Lower lobe of right lung (tissue), 2 donors: ENCODE measurements around the gene PPM1A. TPM values are rescaled to one million over a fixed set of nuclear protein-coding genes. Genes with fewer than 3 reads are reported as not detected.

Experiments
- ATAC-seq, 2 donors: fragments of 200-7000 bp; cut with Tn5 transposase; one replicate each; pipeline ENCODE4 v1.9.1; 2020 to 2022; ENCODE audit warnings: mild to moderate bottlenecking in 2 of 2, moderate library complexity in 2 of 2
- DNase-seq: peaks from one replicate; pipeline ENCODE4 v3.0.0-alpha.2; 2020
- H3K27ac ChIP-seq: fragments of 200-600 bp; one replicate; pipeline ENCODE4 v1.8.0; 2022
- H3K27me3 ChIP-seq: fragments of 200-600 bp; one replicate; pipeline ENCODE4 v1.8.0; 2022; ENCODE audit warnings: low read depth
- H3K36me3 ChIP-seq: fragments of 200-600 bp; one replicate; pipeline ENCODE4 v1.8.0; 2022; ENCODE audit warnings: mild to moderate bottlenecking
- H3K4me1 ChIP-seq: fragments of 200-600 bp; one replicate; pipeline ENCODE4 v1.8.0; 2022
- H3K4me3 ChIP-seq: fragments of 200-600 bp; one replicate; pipeline ENCODE4 v1.8.0; 2022; ENCODE audit warnings: mild to moderate bottlenecking
- H3K9me3 ChIP-seq: fragments of 200-600 bp; one replicate; pipeline ENCODE4 v1.8.0; 2022
- CTCF ChIP-seq: fragments of 200-600 bp; IDR thresholded peaks from one replicate; pipeline ENCODE4 v1.8.0; 2022; ENCODE audit warnings: antibody characterized with exemption, mild to moderate bottlenecking
- intact Hi-C: fragments of 100-400 bp; cut with DNase I; formaldehyde crosslinking; loops from one replicate; pipeline ENCODE4 v1.11.0; 2022
- total RNA-seq: library from RNA; stranded (reverse); fragmentation: NEBNext Ultra II Directional; extraction: Animal tissue kit (Norgen Biotek cat#: 25700); gene quantifications from one replicate; pipeline ENCODE4 v1.2.1, GENCODE V29; 2021
- donor health status: DM: no; HTN: yes; CAD: no; lungs with severe emphysema.

PPM1A gene
- total RNA-seq, 1 donor from 2014 or later, result 58.0 TPM

DNA sequence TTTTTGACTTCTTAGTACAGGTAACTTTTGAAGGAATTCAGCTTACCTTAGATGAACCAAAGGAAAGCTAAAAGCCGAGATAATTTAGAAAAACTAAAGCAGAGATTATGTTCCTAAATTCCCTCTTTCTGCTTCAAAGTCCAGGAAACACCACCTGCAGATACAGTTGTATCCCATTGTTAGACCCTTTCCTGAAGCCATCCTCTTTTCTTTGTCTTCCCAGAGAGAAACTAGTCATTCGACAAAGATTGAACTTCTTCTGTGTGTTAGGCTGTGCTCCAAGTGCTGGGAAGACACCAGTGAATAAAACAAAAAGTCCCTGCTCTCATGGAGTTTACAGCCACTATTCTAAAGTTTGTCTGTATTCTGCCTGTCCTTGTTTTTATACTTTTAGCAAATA is 29.3 kb downstream of the PPM1A start:
- Histone ChIP-seq H3K36me3 (peaks cover 9% of the 10 kb centered on the region), H3K27me3 (no peaks in the 10 kb centered on the region), H3K27ac (no peak overlapping the region), H3K9me3 (no peaks in the 10 kb centered on the region), H3K4me3 (no peak overlapping the region), H3K4me1 (peaks cover 24% of the 10 kb centered on the region)
- DNase-seq (no peak), ATAC-seq (no peak)
- TF ChIP-seq CTCF, result no peak
- intact Hi-C loops, result no loop called here

DNA sequence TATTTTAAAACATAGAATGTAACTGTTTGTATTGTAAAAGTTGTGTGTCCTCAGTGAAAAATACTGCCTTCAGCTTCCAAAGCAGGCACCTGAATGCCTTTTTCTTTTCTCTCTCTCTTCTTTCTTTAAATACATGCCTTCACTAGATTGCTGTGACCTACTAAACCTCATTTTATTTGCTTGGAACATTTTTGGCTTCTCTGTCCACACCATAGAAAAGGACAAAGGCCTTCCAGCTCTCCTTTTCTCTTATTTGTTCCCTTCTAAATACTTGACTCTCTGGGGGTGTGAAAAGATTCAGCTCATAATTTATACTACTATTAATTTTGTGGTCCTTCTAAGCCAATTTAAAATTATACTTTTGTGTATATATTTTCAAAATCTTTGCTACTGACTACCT is 38.4 kb downstream of the PPM1A start:
- Histone ChIP-seq H3K4me1 (no peaks in the 10 kb centered on the region), H3K9me3 (no peaks in the 10 kb centered on the region), H3K36me3 (peaks cover 56% of the 10 kb centered on the region), H3K4me3 (no peak overlapping the region), H3K27me3 (no peaks in the 10 kb centered on the region), H3K27ac (no peak overlapping the region)
- no peak for DNase-seq
- intact Hi-C loops, result no loop called here
- ATAC-seq, result no peak
- TF ChIP-seq CTCF, result no peak

DNA sequence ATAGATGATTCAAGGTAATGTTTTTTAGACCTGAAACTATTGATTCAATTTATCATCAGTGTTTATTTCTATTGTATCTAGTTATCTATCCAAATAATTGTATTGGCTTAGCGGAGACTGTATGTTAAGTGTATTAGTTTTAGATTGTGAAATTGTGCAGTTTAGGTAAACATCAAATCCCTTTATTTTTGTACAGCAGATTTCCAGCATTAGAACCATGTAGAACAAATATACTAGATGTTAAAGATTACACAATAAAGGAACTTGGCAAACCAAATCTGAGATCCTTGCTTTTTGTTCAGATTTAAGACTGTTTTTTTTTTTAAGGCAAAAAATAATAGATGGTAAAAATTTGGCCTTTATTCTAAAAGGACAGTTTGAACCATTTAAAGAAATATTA is 39.3 kb downstream of the PPM1A start:
- TF ChIP-seq CTCF, result no peak
- H3K9me3 ChIP-seq, result no peaks in the 10 kb centered on the region
- H3K4me1 ChIP-seq, result no peaks in the 10 kb centered on the region
- no peak for DNase-seq
- H3K27ac ChIP-seq, result no peak overlapping the region
- no peak overlapping the region for H3K4me3 ChIP-seq
- intact Hi-C loops, result no loop called here
- no peaks in the 10 kb centered on the region for H3K27me3 ChIP-seq
- peaks cover 56% of the 10 kb centered on the region for H3K36me3 ChIP-seq
- no peak for ATAC-seq

DNA sequence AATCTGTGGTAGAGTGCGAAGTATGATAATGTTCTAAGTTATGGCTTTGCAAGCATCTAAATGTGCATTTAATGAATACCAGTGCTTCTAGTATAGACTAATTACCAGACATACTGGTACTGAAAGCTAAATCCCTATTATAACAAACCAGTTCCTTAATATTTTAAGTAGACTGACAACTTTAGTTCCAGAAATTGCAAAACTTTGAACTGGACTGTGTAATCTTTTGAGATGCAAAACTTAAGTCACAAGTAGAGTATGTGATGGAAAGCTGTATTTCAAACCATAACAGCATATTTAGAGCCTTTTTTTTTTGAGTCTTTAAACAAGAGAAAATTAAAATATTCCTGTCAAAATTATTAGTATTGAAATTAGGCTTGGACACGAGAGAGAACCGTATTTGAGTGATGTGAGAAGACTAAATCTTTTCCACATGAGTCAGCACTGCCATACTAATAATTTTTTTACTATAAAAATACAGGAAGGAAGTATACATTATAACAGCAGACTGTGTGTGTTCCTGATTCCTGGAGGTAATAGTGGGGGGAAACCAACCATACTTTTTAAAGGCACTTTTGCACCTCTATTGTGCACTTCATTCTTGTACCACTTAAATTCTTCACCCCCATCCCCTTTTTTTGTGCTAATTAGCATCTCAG is 45.5 kb downstream of the PPM1A start:
- H3K4me1 ChIP-seq, result no peaks in the 10 kb centered on the region
- no peak for DNase-seq
- intact Hi-C loops, result no loop called here
- no peak overlapping the region for H3K27ac ChIP-seq
- no peak for TF ChIP-seq CTCF
- no peak for ATAC-seq
- no peaks in the 10 kb centered on the region for H3K27me3 ChIP-seq
- H3K36me3 ChIP-seq, result peaks cover 29% of the 10 kb centered on the region
- H3K9me3 ChIP-seq, result no peaks in the 10 kb centered on the region
- no peak overlapping the region for H3K4me3 ChIP-seq

DNA sequence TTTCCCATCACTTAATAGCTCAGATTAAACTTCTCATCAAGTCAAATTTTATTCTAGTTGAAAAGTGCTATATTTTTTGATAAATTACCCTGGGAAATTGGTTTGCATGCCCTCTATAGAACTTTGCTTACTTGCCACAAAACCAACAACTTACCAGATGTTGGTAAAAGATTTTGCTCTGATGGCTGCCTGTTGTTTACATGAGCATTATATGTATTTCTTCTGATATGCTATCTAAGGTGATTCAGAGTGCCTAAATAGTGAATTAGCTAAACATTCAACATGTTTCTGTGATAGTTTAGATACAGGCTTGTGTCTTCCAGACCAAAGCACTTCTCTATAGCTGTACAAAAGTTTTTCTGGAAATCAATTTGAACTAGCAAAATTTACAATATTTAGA is 51.0 kb downstream of the PPM1A start:
- intact Hi-C loops, result no loop called here
- no peak for TF ChIP-seq CTCF
- ATAC-seq (no peak), DNase-seq (no peak)
- H3K27ac ChIP-seq, result no peak overlapping the region
- H3K27me3 ChIP-seq, result no peaks in the 10 kb centered on the region
- no peak overlapping the region for H3K4me3 ChIP-seq
- H3K36me3 ChIP-seq, result no peaks in the 10 kb centered on the region
- H3K9me3 ChIP-seq, result no peaks in the 10 kb centered on the region
- H3K4me1 ChIP-seq, result no peaks in the 10 kb centered on the region
